WTC11 (cell line): ENCODE measurements around the gene AGAP3.

Experiments used
- ATF1 ChIP-seq: sonication (generic); formaldehyde crosslinking; IDR thresholded peaks from 2 replicates; pipeline ENCODE4 v1.8.1; 2023; ENCODE audit warnings: mild to moderate bottlenecking, moderate library complexity, missing genetic modification reagents
- CBFB ChIP-seq: sonication (generic); formaldehyde crosslinking; IDR thresholded peaks from 2 replicates; pipeline ENCODE4 v1.8.1; 2022; ENCODE audit warnings: mild to moderate bottlenecking, low read depth, missing genetic modification reagents
- NFE2L1 ChIP-seq: sonication (generic); formaldehyde crosslinking; IDR thresholded peaks from 2 replicates; pipeline ENCODE4 v1.8.1; 2023; ENCODE audit warnings: missing genetic modification reagents
- NR1H2 ChIP-seq: sonication (generic); formaldehyde crosslinking; IDR thresholded peaks from 2 replicates; pipeline ENCODE4 v1.9.0; 2021; ENCODE audit warnings: mild to moderate bottlenecking, moderate library complexity, missing genetic modification reagents
- NR3C1 ChIP-seq: sonication (generic); formaldehyde crosslinking; conservative IDR thresholded peaks from 2 replicates; pipeline ENCODE4 v1.8.1; 2023; ENCODE audit warnings: low read depth, mild to moderate bottlenecking, missing genetic modification reagents
- SMAD3 ChIP-seq: sonication (generic); formaldehyde crosslinking; IDR thresholded peaks from 2 replicates; pipeline ENCODE4 v1.8.0; 2022; ENCODE audit warnings: missing genetic modification reagents, mild to moderate bottlenecking, borderline replicate concordance
- SP1 ChIP-seq: sonication (generic); formaldehyde crosslinking; conservative IDR thresholded peaks from 2 replicates; pipeline ENCODE4 v1.8.1; 2022; ENCODE audit warnings: missing genetic modification reagents
- ZNF138 ChIP-seq: sonication (generic); formaldehyde crosslinking; conservative IDR thresholded peaks from 2 replicates; pipeline ENCODE4 v1.8.1; 2022; ENCODE audit warnings: mild to moderate bottlenecking, moderate library complexity, missing genetic modification reagents
- TF ChIP-seq, protein P1 (sequence below): sonication (generic); formaldehyde crosslinking; IDR thresholded peaks from 2 replicates; pipeline ENCODE4 v1.8.0; 2022; ENCODE audit warnings: mild to moderate bottlenecking, missing genetic modification reagents
- TF ChIP-seq, protein P2 (sequence below): fragments of 200-600 bp; IDR thresholded peaks from 2 replicates; pipeline ENCODE4 v1.8.0; 2022; ENCODE audit warnings: antibody characterized with exemption
- TF ChIP-seq, protein P3 (sequence below): sonication (generic); formaldehyde crosslinking; conservative IDR thresholded peaks from 2 replicates; pipeline ENCODE4 v1.8.1; 2022; ENCODE audit warnings: mild to moderate bottlenecking, missing genetic modification reagents
- TF ChIP-seq, protein P4 (sequence below): sonication (generic); formaldehyde crosslinking; IDR thresholded peaks from 2 replicates; pipeline ENCODE4 v1.8.0; 2022; ENCODE audit warnings: mild to moderate bottlenecking, missing genetic modification reagents
- TF ChIP-seq, protein P5 (sequence below): sonication (generic); formaldehyde crosslinking; IDR thresholded peaks from 2 replicates; pipeline ENCODE4 v1.8.0; 2022; ENCODE audit warnings: mild to moderate bottlenecking, missing genetic modification reagents
- TF ChIP-seq, protein P6 (sequence below): sonication (generic); formaldehyde crosslinking; IDR thresholded peaks from 2 replicates; pipeline ENCODE4 v1.8.1; 2023; ENCODE audit warnings: mild to moderate bottlenecking, missing genetic modification reagents, borderline replicate concordance

DNA sequence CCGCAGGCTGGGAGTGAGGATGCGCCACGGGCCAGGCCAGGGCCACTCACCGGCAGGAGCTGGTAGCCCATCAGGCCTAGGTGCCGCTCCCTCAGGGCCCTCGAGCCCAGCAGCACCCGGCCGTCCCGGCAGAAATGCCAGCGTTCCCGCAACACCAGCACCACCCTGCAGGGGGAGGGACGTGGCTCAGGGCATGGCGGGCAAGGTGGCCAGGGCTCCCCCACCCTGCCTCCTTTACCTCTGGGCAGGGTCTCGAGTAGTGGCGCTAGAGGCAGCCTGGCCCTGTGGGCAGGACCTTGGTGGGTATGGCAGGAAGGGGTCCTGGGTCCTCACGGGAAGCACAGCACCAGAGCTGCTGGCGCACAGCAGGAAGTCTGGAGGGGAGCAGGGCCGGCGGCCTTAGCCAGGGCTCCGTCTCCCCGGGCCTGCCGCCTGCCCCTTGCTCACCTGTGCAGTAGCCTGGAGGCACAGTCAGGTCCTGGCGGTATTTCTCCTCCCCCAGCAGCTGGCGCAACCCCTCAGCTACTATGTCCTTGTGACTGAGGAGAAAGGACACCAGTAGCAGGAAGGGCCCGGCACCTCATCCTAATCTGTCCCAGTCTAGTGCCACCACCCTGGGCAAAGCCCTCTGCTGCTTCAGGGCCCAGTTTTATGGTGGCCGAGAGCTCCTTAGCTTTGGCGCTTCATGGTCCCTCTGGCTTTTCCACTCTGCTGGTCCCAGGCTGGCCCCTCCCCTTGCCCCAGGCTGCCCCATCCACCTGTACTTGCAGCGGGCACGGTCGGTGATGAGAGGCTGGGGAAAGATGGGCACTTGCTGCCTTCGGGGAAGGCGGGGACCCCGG lies 9.2 kb upstream of the AGAP3 start:
- TF ChIP-seq, protein P1, sequence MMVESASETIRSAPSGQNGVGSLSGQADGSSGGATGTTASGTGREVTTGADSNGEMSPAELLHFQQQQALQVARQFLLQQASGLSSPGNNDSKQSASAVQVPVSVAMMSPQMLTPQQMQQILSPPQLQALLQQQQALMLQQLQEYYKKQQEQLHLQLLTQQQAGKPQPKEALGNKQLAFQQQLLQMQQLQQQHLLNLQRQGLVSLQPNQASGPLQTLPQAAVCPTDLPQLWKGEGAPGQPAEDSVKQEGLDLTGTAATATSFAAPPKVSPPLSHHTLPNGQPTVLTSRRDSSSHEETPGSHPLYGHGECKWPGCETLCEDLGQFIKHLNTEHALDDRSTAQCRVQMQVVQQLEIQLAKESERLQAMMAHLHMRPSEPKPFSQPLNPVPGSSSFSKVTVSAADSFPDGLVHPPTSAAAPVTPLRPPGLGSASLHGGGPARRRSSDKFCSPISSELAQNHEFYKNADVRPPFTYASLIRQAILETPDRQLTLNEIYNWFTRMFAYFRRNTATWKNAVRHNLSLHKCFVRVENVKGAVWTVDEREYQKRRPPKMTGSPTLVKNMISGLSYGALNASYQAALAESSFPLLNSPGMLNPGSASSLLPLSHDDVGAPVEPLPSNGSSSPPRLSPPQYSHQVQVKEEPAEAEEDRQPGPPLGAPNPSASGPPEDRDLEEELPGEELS (CRISPR knock-in tag) = no peak
- TF ChIP-seq, protein P2, sequence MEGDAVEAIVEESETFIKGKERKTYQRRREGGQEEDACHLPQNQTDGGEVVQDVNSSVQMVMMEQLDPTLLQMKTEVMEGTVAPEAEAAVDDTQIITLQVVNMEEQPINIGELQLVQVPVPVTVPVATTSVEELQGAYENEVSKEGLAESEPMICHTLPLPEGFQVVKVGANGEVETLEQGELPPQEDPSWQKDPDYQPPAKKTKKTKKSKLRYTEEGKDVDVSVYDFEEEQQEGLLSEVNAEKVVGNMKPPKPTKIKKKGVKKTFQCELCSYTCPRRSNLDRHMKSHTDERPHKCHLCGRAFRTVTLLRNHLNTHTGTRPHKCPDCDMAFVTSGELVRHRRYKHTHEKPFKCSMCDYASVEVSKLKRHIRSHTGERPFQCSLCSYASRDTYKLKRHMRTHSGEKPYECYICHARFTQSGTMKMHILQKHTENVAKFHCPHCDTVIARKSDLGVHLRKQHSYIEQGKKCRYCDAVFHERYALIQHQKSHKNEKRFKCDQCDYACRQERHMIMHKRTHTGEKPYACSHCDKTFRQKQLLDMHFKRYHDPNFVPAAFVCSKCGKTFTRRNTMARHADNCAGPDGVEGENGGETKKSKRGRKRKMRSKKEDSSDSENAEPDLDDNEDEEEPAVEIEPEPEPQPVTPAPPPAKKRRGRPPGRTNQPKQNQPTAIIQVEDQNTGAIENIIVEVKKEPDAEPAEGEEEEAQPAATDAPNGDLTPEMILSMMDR = peak; percentile 45; the same call in 1 of the 2 replicates
- TF ChIP-seq, protein P3, sequence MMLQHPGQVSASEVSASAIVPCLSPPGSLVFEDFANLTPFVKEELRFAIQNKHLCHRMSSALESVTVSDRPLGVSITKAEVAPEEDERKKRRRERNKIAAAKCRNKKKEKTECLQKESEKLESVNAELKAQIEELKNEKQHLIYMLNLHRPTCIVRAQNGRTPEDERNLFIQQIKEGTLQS (CRISPR knock-in tag) = no peak
- TF ChIP-seq ZNF138 (CRISPR knock-in tag) (no peak), SMAD3 (CRISPR knock-in tag) (no peak), SP1 (peak; percentile 66), CBFB (CRISPR knock-in tag) (no peak), NFE2L1 (CRISPR knock-in tag) (0 out of 2 replicates have a peak, but pooled peaks have one; percentile 12), NR1H2 (no peak), NR3C1 (CRISPR knock-in tag) (no peak), ATF1 (CRISPR knock-in tag) (no peak)
- TF ChIP-seq, protein P4, sequence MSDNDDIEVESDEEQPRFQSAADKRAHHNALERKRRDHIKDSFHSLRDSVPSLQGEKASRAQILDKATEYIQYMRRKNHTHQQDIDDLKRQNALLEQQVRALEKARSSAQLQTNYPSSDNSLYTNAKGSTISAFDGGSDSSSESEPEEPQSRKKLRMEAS = no peak
- TF ChIP-seq, protein P5, sequence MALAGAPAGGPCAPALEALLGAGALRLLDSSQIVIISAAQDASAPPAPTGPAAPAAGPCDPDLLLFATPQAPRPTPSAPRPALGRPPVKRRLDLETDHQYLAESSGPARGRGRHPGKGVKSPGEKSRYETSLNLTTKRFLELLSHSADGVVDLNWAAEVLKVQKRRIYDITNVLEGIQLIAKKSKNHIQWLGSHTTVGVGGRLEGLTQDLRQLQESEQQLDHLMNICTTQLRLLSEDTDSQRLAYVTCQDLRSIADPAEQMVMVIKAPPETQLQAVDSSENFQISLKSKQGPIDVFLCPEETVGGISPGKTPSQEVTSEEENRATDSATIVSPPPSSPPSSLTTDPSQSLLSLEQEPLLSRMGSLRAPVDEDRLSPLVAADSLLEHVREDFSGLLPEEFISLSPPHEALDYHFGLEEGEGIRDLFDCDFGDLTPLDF (CRISPR knock-in tag) = no peak
- TF ChIP-seq, protein P6, sequence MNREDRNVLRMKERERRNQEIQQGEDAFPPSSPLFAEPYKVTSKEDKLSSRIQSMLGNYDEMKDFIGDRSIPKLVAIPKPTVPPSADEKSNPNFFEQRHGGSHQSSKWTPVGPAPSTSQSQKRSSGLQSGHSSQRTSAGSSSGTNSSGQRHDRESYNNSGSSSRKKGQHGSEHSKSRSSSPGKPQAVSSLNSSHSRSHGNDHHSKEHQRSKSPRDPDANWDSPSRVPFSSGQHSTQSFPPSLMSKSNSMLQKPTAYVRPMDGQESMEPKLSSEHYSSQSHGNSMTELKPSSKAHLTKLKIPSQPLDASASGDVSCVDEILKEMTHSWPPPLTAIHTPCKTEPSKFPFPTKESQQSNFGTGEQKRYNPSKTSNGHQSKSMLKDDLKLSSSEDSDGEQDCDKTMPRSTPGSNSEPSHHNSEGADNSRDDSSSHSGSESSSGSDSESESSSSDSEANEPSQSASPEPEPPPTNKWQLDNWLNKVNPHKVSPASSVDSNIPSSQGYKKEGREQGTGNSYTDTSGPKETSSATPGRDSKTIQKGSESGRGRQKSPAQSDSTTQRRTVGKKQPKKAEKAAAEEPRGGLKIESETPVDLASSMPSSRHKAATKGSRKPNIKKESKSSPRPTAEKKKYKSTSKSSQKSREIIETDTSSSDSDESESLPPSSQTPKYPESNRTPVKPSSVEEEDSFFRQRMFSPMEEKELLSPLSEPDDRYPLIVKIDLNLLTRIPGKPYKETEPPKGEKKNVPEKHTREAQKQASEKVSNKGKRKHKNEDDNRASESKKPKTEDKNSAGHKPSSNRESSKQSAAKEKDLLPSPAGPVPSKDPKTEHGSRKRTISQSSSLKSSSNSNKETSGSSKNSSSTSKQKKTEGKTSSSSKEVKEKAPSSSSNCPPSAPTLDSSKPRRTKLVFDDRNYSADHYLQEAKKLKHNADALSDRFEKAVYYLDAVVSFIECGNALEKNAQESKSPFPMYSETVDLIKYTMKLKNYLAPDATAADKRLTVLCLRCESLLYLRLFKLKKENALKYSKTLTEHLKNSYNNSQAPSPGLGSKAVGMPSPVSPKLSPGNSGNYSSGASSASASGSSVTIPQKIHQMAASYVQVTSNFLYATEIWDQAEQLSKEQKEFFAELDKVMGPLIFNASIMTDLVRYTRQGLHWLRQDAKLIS (CRISPR knock-in tag) = no peak
